Endodermal cell (in vitro differentiated cells): ENCODE results near the gene ROPN1B. TPM values are rescaled to one million over a fixed set of nuclear protein-coding genes. Genes with fewer than 3 reads are reported as not detected.

Experiments used
- DNase-seq: peaks from one replicate; pipeline ENCODE4 v3.0.0-alpha.2; 2017
- H3K27ac ChIP-seq: 2 replicates; pipeline ENCODE4 v1.5.1; 2013; ENCODE audit warnings: mild to moderate bottlenecking, low read depth, low read length, moderate library complexity
- H3K27me3 ChIP-seq: 2 replicates; pipeline ENCODE4 v1.6.1; 2013; ENCODE audit warnings: mild to moderate bottlenecking, low read length, moderate library complexity; ENCODE audit not compliant: insufficient read depth, control insufficient read depth, poor library complexity, severe bottlenecking
- H3K36me3 ChIP-seq: 2 replicates; pipeline ENCODE4 v1.7.0; 2013; ENCODE audit warnings: mild to moderate bottlenecking, low read length, moderate library complexity; ENCODE audit not compliant: control insufficient read depth, insufficient read depth
- H3K4me1 ChIP-seq: one replicate; pipeline ENCODE4 v1.7.0; 2013; ENCODE audit warnings: low read length; ENCODE audit not compliant: control insufficient read depth, insufficient read depth
- H3K4me3 ChIP-seq: 2 replicates; pipeline ENCODE4 v1.5.1; 2013; ENCODE audit warnings: mild to moderate bottlenecking, low read length, moderate library complexity
- H3K9ac ChIP-seq: 2 replicates; pipeline ENCODE4 v1.6.1; 2013; ENCODE audit warnings: mild to moderate bottlenecking, low read length, moderate library complexity; ENCODE audit not compliant: poor library complexity, severe bottlenecking; ENCODE audit errors: extremely low read depth
- H3K9me3 ChIP-seq: 2 replicates; pipeline ENCODE4 v1.6.1; 2013; ENCODE audit warnings: mild to moderate bottlenecking, low read length, moderate library complexity; ENCODE audit not compliant: control insufficient read depth
- H3K27ac Mint-ChIP-seq: 2 replicates; pipeline ENCODE4 v1.8.0; 2020; ENCODE audit warnings: mixed read lengths
- H3K27me3 Mint-ChIP-seq: 2 replicates; pipeline ENCODE4 v1.8.0; 2021; ENCODE audit warnings: mild to moderate bottlenecking, mixed read lengths; ENCODE audit not compliant: insufficient read depth
- H3K36me3 Mint-ChIP-seq: 2 replicates; pipeline ENCODE4 v1.8.0; 2020; ENCODE audit warnings: low read depth, mixed read lengths
- H3K4me1 Mint-ChIP-seq: 2 replicates; pipeline ENCODE4 v1.8.0; 2020; ENCODE audit warnings: mixed read lengths
- H3K4me3 Mint-ChIP-seq: 2 replicates; pipeline ENCODE4 v1.8.0; 2020; ENCODE audit warnings: mild to moderate bottlenecking, moderate library complexity, mixed read lengths
- H3K9me3 Mint-ChIP-seq: 2 replicates; pipeline ENCODE4 v1.8.0; 2020; ENCODE audit warnings: mild to moderate bottlenecking, mixed read lengths
- WGBS, 2 experiments: methylation state at CpG; one replicate each; pipeline versions ENCODE4 v1.1.5 to v1.1.7; 2013; ENCODE audit warnings: missing lambda C conversion rate in 2 of 2, mixed read lengths in 1 of 2; ENCODE audit not compliant: insufficient coverage in 1 of 2, insufficient read length in 1 of 2; 5-methylcytosine and 5-hydroxymethylcytosine counted together
- total RNA-seq, 2 donors: library from RNA; stranded (reverse); fragmentation: NEBNext Ultra II Directional in 1 of 2; extraction: Animal tissue kit (Norgen Biotek cat#: 25700) in 1 of 2; gene quantifications; 2 replicates in 1 of 2; 3 replicates in 1 of 2; pipeline ENCODE4 v1.2.1, GENCODE V29; 2021
- TF ChIP-seq, protein P1 (sequence below): fragments of 200-600 bp; sonication (generic); conservative IDR thresholded peaks from 2 replicates; pipeline ENCODE4 v1.5.0; 2021; ENCODE audit warnings: antibody characterized with exemption, mild to moderate bottlenecking

The ROPN1B gene
- total RNA-seq, 2 donors from 2014 or later, result not detected

DNA sequence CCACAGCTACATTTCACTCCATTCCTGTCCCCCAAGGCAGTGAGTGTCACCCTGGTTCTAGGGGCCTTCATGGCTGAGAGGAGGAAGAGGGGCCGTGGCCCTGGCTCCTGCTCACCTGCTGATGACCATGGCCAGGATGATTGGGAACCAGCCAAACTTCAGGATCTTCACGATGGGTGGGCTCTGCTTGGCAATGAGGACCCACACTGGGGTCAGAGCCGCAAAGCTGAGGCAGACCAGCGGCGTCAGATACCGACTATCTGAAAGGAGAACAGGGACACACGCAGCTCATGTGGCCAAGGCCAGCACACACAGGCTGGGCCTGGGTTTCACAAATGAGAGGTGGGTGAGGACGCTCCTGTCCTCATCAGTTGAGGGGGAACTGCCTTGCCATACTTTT lies 47.6 kb downstream of the ROPN1B start:
- no peak overlapping the region for H3K27ac ChIP-seq
- Mint-ChIP-seq H3K4me3 (no peak overlapping the region), H3K27ac (no peak overlapping the region), H3K9me3 (no peaks in the 10 kb centered on the region), H3K36me3 (peaks cover 46% of the 10 kb centered on the region), H3K27me3 (no peaks in the 10 kb centered on the region), H3K4me1 (peaks cover 16% of the 10 kb centered on the region)
- peaks cover 10% of the 10 kb centered on the region for H3K36me3 ChIP-seq
- 96 to 100% methylated on average over 7 to 8 of the region's 8 CpGs for WGBS, 2 experiments
- no peaks in the 10 kb centered on the region for H3K27me3 ChIP-seq
- TF ChIP-seq, protein P1, sequence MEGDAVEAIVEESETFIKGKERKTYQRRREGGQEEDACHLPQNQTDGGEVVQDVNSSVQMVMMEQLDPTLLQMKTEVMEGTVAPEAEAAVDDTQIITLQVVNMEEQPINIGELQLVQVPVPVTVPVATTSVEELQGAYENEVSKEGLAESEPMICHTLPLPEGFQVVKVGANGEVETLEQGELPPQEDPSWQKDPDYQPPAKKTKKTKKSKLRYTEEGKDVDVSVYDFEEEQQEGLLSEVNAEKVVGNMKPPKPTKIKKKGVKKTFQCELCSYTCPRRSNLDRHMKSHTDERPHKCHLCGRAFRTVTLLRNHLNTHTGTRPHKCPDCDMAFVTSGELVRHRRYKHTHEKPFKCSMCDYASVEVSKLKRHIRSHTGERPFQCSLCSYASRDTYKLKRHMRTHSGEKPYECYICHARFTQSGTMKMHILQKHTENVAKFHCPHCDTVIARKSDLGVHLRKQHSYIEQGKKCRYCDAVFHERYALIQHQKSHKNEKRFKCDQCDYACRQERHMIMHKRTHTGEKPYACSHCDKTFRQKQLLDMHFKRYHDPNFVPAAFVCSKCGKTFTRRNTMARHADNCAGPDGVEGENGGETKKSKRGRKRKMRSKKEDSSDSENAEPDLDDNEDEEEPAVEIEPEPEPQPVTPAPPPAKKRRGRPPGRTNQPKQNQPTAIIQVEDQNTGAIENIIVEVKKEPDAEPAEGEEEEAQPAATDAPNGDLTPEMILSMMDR, result no peak
- H3K9me3 ChIP-seq, result no peaks in the 10 kb centered on the region
- H3K9ac ChIP-seq, result no peak overlapping the region
- H3K4me3 ChIP-seq, result no peak overlapping the region
- DNase-seq, result no peak
- peaks cover 10% of the 10 kb centered on the region for H3K4me1 ChIP-seq

GRCh38 chr3:126017362-126017761 lies 48.4 kb downstream of the ROPN1B start:
- no peaks in the 10 kb centered on the region for H3K9me3 ChIP-seq

GRCh38 chr3:126018545-126018944 lies 49.6 kb downstream of the ROPN1B start:
- H3K9me3 Mint-ChIP-seq, result no peaks in the 10 kb centered on the region
- no peaks in the 10 kb centered on the region for H3K27me3 Mint-ChIP-seq
- WGBS, 2 experiments, result 100% methylated on average over 1 of the region's 1 CpG; no CpG with 5 or more reads in 1 of the 2 experiments
- no peak overlapping the region for H3K4me3 ChIP-seq
- no peak overlapping the region for H3K9ac ChIP-seq
- H3K9me3 ChIP-seq, result no peaks in the 10 kb centered on the region
- no peak overlapping the region for H3K27ac ChIP-seq
- H3K4me1 Mint-ChIP-seq, result peaks cover 22% of the 10 kb centered on the region
- H3K36me3 Mint-ChIP-seq, result peaks cover 39% of the 10 kb centered on the region
- H3K36me3 ChIP-seq, result peaks cover 12% of the 10 kb centered on the region
- H3K27me3 ChIP-seq, result no peaks in the 10 kb centered on the region
- TF ChIP-seq, protein P1, result no peak
- H3K27ac Mint-ChIP-seq, result no peak overlapping the region
- DNase-seq, result no peak
- H3K4me1 ChIP-seq, result peaks cover 10% of the 10 kb centered on the region
- H3K4me3 Mint-ChIP-seq, result no peak overlapping the region

More at GRCh38 chr3:126017362-126017761, 48.4 kb downstream of the ROPN1B start:
- Histone ChIP-seq H3K36me3 (peaks cover 9% of the 10 kb centered on the region), H3K4me1 (peaks cover 10% of the 10 kb centered on the region), H3K27ac (no peak overlapping the region), H3K4me3 (no peak overlapping the region), H3K9ac (no peak overlapping the region), H3K27me3 (no peaks in the 10 kb centered on the region)
- peaks cover 44% of the 10 kb centered on the region for H3K36me3 Mint-ChIP-seq
- no peak for DNase-seq
- H3K4me3 Mint-ChIP-seq, result no peak overlapping the region
- H3K4me1 Mint-ChIP-seq, result peaks cover 22% of the 10 kb centered on the region
- TF ChIP-seq, protein P1, result no peak
- no peaks in the 10 kb centered on the region for H3K27me3 Mint-ChIP-seq
- no peak overlapping the region for H3K27ac Mint-ChIP-seq
- WGBS, 2 experiments, result 91% methylated on average over 7 to 9 of the region's 9 CpGs
- no peaks in the 10 kb centered on the region for H3K9me3 Mint-ChIP-seq
